DMS 273 (cell line): ENCODE measurements around the gene ALDH16A1.

Experiments used
- DNase-seq: peaks from one replicate; lab custom pipeline; 2025; ENCODE audit not compliant: unreplicated experiment; lab: John Stamatoyannopoulos, UW

ALDH16A1 gene

GRCh38 chr19:49487277-49488045, 34.4 kb downstream of the ALDH16A1 start, which contains the start of gene RPL13A:
RPL13A (plus strand) TSS chr19:49487608; CDS start chr19:49487630, 22 bp downstream.
- DNase-seq = peak; percentile 100

GRCh38 chr19:49488046-49488862, 35.2 kb downstream of the ALDH16A1 start:
- peak; percentile 47 for DNase-seq

GRCh38 chr19:49488863-49489537, 36.0 kb downstream of the ALDH16A1 start:
- peak; percentile 47 for DNase-seq

GRCh38 chr19:49489601-49490167, 36.7 kb downstream of the ALDH16A1 start:
- peak; percentile 59 for DNase-seq

GRCh38 chr19:49490287-49491029, 37.4 kb downstream of the ALDH16A1 start:
- no peak for DNase-seq

GRCh38 chr19:49491030-49491803, 38.2 kb downstream of the ALDH16A1 start:
- peak; percentile 59 for DNase-seq

- peak; percentile 75 for DNase-seq
These were observed 39.0 kb downstream of the ALDH16A1 start for GRCh38 chr19:49491804-49492572.

GRCh38 chr19:49492573-49493405, 39.8 kb downstream of the ALDH16A1 start:
- DNase-seq = peak; percentile 88

GRCh38 chr19:49496574-49497008, 43.6 kb downstream of the ALDH16A1 start:
- DNase-seq = no peak

GRCh38 chr19:49497047-49497788, 44.2 kb downstream of the ALDH16A1 start:
- DNase-seq = peak; percentile 81

- DNase-seq = no peak
These were observed 44.7 kb downstream of the ALDH16A1 start for GRCh38 chr19:49497789-49498103.

- DNase-seq = no peak
These were observed 45.5 kb downstream of the ALDH16A1 start for GRCh38 chr19:49498475-49498874.

GRCh38 chr19:49499030-49499670, 46.1 kb downstream of the ALDH16A1 start:
- peak; percentile 56 for DNase-seq

- peak; percentile 80 for DNase-seq
These were observed 50.0 kb downstream of the ALDH16A1 start for GRCh38 chr19:49502866-49503581.

GRCh38 chr19:49503582-49503962, 50.5 kb downstream of the ALDH16A1 start:
- no peak for DNase-seq

- DNase-seq = peak; percentile 86
These were observed 53.6 kb downstream of the ALDH16A1 start for GRCh38 chr19:49506575-49507105.
